DMS53 treated with DMSO at 0.1 percent for 48 hours (cell line): ENCODE data around the gene PGGHG.
A peak's percentile ranks its signal among the peaks of the same experiment; 100 is the strongest.
"Not testable (repeated sequence)": the region's sequence is repeated elsewhere in the genome, so short reads cannot be mapped to it uniquely, and the experiment has no call there.

ENCODE experiments used
- DNase-seq: peaks from one replicate; lab custom pipeline; 2025; ENCODE audit not compliant: unreplicated experiment; lab: John Stamatoyannopoulos, UW

The PGGHG gene

GRCh38 chr11:297586-298405 lies 8.9 kb downstream of the PGGHG start:
- DNase-seq: no peak

- DNase-seq: no peak
These were observed 9.6 kb downstream of the PGGHG start for GRCh38 chr11:298406-299065.

DNA sequence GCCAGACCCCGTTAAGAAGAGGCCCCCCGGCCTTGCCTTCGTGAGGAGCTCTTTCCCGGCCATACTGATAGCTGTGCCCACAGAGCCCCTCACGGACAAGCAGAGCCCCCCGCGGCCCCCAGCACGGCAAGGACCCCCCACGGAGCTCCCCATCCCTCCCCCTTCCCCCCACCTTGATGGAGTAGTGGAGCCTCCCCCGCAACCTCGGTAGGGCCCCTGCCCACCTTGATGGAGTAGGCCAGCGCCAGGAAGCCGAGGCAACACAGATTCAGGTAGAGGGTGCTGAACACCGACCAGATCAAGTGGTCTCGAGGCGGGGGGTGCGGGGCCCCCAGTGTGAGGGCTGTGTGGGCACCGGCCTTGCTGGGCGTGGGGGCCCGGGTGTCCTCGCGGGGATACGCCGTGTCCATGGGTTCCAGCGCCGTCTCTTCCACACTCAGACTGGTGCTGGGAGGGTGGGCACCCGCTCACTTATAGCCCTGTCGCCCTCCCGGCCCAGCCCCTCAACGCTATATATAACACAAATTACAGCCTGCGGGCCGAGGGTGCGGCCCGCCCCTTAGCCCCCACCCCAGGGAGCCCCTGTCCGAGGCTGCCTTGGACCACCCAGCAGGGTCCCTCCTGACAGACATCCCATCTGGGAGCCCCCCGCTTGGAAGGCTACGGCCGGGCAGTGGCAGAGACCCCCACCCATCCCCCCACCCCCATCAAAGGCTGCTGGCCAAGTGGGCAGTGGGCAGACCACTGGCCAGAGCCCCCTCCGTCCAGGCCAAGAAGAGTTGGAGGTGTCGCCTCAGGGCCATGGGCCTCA lies 10.4 kb downstream of the PGGHG start, which contains the start of gene IFITM5:
Gene IFITM5 (minus strand): TSS at position 446 of the 811 bp plus-strand sequence. CDS start 36 bp downstream, at position 410.
- no peak for DNase-seq

DNA sequence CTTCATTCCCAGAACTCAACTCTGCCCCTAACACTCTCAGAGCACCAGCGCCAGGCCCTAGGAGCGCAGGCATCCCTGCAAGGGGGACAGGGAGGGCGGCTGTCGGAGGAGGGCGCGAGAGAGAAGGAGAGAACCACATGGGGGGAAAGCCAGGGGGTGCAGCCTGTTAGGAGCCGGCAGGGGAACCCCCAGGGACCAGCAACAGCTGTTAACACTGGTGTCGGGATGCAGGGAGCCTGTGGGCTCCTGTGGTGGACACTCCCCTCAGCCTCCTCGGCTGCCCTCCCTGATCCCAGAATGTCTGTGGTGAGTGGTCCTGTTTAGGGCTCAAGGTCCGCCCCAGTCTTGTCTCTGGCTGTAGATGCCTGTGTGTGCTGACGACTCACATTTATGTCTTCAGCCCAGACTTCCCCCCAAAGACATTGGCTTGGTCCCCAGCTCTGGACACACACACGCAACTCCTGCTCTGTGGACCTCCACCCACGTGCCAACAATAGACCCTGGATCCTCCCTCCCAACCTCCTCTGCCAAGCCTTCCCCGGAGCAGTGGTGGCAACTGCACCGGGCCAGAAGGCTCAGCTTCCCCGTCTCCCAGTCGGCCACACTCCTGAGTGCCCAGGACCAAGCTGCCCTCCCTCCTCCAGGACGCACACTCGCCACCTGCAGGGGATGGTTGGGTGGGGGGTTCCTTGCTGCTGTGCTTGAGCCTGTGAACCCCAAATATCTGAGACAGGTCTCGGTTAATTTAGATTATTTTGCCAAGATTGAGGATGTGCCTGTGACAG lies 11.2 kb downstream of the PGGHG start:
- DNase-seq: no peak

DNA sequence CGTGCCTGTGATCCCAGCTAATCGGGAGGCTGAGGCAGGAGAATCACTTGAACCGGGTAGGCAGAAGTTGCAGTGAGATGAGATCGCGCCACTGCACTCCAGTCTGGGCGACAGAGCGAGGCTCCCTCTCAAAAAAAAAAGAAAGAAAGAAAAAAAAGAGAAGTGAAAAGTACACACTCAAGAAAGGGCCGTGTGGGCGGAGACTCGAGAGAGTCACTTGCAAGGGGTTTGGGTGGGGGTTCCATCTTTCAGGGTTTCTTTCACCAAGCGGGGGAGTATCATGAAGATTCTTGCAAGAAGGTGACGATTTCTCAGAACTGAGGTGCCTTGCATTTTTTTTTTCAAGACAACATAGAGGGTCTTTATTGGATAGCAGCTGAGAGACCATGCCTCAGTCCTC lies 14.4 kb downstream of the PGGHG start:
- no peak for DNase-seq

GRCh38 chr11:304061-304506 lies 15.2 kb downstream of the PGGHG start:
- DNase-seq: no peak

DNA sequence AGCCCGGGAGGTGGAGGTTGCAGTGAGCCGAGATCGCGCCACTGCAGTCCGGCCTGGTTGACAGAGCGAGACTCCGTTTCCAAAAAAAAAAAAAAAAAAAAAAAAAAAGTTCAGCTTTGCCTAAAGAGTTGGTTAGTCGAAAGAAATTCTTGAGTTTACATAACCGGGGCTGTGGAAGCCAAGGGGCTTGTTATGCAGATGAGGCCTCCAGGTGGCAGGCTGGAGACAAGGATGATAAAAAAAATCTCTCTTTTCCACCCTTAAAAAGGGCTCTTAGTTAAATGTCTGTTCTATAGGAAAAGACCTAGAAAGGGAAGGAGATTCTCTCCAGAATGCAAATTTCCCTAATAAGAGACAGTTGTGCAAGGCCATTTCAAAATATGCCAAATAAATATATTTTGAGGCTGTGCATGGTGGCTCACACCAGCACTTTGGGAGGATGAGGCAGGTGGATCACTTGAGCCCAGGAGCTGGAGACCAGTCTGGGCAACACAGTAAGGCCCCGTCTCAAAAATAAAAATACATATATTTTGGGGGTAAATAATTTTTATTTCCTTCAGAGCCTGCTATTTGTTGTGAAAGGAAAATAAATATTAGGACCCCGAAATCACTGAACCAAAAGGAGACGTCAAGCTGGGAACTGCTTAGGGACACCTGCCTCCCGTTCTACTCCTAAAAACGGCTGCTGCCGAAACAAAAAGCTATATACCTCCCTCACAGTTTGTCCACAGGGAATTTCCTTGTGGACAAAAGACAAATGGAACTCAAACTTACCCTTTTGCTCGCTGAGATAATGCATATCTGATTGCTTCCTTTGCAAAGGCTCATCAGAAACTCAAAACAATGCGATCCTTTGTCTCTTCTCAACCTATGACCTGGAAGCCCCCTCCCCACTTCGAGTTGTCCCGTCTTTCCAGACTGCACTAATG lies 16.3 kb downstream of the PGGHG start:
- DNase-seq: peak; percentile 56

- DNase-seq: no peak
These were observed 16.9 kb downstream of the PGGHG start for GRCh38 chr11:305844-306211.

GRCh38 chr11:306645-307371 lies 17.9 kb downstream of the PGGHG start:
- DNase-seq: no peak

DNA sequence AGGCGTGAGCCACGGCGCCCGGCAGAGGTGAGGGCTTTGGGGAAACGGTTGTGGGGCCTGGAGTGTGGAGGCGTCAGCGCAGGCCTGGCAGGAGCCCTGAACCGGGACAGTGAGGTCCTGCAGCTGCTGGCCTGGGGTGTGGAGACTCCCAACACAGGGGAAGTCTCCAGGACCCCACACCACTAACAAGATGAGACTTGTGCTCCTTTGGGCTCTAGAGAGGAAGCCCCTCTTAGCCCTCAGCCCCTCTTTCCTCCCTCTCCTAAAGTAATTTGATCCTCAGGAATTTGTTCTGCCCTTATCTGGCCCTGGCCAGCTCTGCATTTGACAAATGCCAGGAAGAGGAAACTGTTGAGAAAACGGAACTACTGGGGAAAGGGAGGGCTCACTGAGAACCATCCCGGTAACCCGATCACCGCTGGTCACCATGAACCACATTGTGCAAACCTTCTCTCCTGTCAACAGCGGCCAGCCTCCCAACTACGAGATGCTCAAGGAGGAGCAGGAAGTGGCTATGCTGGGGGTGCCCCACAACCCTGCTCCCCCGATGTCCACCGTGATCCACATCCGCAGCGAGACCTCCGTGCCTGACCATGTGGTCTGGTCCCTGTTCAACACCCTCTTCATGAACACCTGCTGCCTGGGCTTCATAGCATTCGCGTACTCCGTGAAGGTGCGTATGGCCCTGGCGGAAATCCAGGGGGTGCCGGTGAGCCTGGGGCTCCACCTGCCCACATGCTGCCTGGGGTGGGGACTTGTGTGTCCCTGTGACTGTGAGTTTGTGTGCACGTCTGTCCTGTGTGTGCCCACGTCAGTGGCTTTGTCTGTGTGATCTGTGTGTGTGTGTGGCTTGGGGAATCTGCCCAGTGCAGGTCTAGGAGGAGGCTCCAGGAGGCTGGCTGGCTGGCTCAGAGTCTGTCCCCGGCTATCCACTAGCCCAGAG lies 19.1 kb downstream of the PGGHG start, which contains the start of gene IFITM2:
Gene IFITM2 (plus strand): TSS at position 51 of the 943 bp plus-strand sequence. CDS start 377 bp downstream, at position 428.
- not testable (repeated sequence) for DNase-seq

- DNase-seq: not testable (repeated sequence)
These were observed 20.1 kb downstream of the PGGHG start for GRCh38 chr11:308740-309665.

- DNase-seq: not testable (repeated sequence)
These were observed 21.1 kb downstream of the PGGHG start for GRCh38 chr11:309979-310572.

DNA sequence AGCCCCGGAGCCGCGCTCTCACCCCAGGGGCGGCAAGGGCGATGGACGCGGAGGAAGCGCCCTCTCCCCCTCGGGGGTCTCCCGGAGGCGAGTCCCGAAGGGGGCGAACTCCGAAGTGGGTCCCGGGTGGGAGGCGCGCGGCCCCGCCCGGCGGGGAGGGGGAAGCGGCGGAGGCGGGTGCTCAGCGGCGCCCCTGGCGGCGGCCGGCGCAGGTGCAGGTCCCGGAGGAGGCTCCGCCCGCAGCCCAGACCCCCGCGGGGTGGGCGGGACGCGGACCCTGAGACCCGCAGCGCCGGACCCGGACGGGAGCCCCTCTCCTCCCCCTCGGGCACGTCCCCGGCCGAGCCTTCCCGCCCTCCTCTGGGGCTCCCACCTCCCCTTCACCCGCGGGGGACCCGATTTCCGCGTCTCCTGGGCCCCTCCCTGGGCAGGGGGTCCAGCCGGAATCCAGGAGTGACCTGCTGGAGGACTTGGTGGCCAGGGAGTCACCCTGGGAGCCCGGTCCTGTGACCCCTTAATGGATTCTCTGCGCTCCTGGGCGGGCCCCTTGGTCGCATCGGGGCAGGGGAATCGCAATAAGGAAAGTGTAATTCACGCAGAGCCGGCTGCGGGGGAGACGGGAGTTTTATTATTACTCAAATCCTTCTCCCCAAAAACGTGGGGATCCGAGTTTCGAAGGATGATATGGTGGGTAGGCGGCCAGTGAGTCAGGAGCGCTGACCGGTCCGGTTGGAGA lies 22.3 kb downstream of the PGGHG start:
- not testable (repeated sequence) for DNase-seq

DNA sequence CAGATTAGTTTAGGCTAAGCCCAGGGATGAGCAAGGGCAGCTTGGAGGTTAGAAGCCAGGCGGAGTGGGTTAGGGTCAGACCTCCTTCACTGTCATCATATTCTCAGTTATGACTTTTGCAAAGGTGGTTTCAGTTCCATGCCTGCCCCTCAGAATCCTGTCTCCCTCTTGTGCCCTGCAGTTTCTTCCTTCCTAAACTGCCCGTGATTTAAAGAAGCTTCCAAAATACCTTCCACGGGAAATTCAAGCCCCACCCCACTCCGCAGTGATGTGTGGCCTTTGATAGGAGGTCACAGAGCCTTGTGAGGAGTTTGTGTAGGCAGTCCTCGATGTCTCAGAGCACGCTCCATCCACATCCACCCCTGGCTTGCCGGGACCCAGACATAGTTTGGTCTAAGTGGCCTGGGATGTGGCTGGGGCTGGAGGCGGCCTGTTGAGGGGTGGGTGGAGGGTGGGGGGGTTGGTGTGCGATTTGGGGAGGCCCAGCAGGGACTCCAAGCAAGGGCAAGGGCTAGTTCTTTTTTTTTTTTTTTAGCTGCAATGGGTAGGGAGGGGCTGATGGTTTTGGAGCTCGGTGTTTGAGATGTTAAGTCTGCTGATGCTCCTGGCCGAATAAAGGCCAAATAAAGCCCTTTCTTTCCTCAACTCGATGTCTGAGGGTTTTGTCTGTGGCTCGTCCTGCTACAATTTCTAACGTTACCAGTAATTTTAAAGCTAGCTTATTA lies 23.3 kb downstream of the PGGHG start:
- no peak for DNase-seq

GRCh38 chr11:313304-313786 lies 24.4 kb downstream of the PGGHG start:
- DNase-seq: no peak
